ENCODE results near the gene FAM153A.
"Not testable (repeated sequence)": the region's sequence is repeated elsewhere in the genome, so short reads cannot be mapped to it uniquely, and the experiment has no call there.

Gene FAM153A

DNA sequence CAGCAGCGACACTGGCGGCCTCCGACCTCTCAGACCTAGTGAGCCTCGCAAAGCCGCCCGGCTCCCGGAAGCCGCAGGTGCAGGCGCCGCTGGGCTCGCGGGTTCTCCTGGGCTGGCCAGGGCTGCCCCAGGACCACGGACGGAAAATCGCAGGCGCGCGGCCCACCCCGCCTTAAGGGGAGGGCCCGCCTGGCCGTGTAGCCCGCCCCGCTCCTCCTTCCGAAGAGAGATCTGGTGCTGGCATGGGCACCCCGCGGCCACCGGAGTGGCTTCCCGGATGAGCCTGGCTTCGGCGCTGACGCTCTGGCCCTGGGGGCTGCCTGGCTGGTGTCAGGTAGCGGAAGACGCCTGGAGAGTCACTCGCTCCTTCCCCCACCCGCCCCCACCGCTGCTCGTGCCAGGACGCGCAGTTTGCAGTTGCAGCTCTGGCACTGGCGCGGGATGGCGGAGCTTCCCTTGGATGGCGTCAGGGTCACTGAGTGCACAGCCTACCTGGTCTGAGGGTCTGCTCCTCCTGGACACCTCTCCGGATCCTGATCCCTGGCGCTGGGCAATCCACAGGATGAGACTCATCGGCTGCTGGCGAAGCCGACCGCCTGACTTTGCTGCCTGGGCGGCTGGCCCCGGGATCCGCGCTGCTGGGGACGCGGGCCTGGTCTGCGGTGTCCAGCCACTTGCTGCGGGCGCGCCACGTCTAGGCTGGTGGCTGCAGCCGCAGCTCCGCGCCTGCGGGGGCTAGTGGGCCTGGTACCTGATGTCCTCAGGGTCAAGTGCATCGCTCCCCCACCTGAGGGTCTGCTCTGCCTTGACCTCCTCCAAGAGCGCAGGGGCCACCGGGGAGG, at the start of gene FAM153A:
FAM153A (minus strand) TSS at position 108 of the 842 bp plus-strand sequence.
- not testable (repeated sequence) for DNase-seq

DNA sequence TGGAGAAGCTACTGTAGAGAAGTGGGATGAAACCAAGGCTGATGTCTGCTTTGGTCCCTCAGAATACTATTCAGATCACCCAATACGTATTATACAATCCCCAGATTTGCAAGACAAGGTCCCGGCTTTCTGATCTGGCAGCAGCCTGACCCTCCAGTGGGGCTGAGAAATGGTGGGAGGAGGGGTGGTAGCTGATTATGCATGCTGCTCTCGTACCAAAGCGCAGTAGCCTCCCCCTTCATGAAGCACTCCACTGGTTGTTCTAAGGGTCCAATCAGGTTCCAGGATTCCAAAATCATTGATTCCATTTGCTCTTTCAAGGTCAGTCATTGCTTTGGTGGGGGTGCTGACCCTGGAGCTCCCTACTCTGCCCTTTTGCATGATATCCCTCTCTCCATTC, 49.6 kb upstream of the FAM153A start:
- DNase-seq: not testable (repeated sequence)

DNA sequence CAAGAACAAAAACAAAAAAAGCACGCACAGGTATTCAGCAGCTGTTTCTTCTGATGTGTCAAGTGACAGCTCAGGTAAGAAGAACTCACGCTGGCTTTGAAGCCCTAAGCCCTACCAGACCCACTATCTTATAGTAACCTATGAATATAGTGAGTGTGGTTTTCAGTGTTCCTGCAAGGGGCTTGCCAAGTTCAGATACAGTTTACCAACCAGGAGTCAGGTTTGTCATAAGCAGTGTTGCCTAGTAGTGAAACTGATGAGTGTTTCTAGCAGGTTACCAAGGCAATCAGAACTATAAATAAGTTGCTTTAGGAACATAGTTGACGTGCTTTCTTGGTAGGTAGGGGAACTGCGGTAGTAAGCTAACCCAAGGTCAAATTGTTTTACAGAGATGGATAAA, 43.4 kb upstream of the FAM153A start:
- DNase-seq: not testable (repeated sequence)

DNA sequence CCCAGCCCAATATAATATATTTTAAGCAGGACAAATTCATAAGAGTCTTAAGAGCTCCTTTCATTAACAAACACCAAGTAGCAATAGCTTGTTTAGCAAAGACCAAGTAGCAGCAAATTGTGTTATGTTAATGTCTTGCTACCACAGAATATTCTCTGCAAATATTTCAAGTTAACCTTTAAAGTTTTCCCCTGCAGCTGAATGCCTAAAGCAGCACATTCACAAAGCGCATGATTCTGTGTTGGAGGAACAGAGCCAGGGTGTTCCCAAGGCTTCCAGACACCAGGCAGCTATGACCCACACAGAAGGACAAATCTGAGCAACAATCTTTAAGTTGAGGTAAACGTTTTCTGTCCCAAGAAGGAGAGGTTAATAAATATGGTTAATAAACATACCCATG, 42.1 kb upstream of the FAM153A start:
- DNase-seq: not testable (repeated sequence)

DNA sequence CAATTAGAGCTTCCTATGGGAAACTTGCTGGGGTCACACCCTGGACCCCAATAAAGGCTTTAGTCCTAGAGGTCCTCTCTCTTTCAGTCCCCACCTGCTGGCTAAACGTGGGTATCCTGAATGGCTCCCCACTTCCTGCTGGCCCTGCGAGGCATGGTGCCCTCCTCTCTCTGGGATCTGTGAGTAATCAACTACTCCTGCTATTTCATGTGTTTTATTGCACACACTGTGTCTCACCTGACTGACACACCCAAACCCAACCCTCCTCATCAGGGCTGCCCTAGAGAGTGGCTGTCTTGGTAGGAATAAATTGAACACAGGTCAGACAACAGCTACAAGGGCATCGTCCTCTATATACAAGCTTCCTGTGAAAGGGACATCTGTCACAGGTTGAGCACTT, 39.8 kb upstream of the FAM153A start:
- DNase-seq: not testable (repeated sequence)

DNA sequence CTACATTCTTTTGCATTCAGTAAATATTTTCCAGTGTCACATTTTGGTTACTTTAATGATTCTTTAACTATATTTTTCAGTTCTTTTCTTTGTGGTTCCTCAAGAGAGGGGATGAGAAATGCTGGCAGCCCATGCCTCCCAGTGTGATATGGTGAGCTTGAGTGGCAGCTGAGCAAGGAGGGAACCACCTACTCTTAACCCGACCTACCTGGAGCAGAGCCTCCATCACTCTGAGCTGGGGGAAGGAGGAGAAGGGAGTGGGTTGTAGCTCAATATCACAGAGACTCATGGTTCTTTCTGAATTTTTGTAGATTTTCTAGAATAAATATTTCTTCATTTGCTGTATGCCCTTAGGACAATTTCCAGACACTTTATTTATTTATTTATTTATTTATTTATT, 37.0 kb upstream of the FAM153A start:
- DNase-seq: not testable (repeated sequence)

DNA sequence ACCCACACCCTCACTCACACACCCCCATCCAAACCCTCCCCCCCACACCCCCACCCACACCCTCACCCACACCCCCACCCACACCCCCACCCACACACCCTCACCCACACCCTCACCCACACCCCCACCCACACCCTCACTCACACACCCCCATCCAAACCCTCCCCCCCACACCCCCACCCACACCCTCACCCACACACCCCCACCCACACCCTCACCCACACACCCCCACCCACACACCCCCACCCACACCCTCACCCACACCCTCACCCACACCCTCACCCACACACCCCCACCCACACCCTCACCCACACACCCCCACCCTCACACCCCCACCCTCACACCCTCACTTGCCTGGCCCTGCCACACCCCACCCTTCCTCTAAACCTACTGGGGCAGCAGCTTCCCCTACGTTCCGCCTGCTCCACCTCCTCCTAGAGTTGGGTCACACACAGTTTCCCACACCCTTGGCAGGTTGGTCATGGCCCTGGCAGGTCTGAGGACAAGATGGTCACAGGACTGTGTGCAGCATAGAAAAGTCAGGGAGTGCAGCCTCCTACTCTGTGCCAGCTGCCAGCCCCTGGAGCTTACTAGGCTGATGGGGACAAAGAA, 30.2 kb upstream of the FAM153A start:
- DNase-seq: not testable (repeated sequence)

DNA sequence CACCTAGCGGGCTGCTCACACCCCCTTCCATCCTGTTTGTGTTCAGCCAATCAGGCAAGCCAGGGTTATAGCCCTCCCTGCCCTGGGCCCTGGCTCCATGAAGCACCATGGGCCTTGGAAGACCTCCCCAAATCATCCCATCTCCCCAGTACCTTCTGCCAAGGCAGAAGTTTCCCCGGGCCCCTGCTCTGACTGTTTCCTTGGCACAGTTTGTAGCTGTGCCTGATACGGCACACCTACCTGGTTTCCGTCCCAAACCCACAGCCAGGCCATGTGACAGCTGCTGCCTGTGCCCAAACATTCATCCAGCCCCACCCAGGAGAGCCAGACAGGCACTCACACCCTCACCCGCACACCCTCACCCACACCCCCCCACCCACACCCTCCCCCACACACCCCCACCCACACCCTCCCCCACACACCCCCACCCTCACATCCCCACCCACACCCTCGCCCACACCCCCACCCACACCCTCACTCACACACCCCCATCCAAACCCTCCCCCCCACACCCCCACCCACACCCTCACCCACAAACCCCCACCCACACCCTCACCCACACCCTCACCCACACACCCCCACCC, 29.6 kb upstream of the FAM153A start:
- DNase-seq: not testable (repeated sequence)

DNA sequence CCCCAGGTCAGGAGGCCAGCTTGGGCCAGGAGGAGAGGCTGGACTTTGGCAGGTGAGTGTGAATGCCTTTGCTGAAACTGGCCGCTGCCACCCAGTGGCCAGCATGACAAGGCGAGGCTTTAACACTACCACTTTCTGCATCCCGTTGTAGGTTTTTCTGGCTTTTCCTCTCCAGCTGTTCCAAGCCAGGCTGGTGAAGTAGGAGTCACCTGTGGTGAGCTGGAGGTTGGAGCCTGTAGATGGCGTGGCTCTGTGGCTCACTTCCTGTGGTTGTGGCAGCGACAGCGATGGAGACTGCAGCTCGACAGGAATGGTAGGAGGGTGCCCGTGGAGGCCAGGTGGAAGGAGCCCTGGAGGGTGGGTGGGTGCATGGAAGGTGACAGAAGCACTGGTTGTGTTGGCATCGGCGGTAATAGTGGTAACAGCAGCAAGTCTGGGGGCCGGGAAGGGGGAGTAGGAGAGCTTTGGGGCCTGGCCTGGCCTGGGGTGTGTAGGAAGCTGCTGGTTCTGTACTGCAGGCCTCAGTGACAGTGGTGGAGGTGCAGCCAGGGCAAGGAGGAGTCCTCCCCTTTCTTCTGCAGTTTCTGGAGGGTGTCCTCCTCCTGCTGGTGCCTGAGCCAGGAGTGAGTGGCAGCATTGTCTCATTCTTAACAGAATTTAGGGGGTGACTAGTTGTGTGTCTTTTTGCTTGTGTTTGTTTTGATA, 26.7 kb upstream of the FAM153A start:
- DNase-seq: not testable (repeated sequence)

DNA sequence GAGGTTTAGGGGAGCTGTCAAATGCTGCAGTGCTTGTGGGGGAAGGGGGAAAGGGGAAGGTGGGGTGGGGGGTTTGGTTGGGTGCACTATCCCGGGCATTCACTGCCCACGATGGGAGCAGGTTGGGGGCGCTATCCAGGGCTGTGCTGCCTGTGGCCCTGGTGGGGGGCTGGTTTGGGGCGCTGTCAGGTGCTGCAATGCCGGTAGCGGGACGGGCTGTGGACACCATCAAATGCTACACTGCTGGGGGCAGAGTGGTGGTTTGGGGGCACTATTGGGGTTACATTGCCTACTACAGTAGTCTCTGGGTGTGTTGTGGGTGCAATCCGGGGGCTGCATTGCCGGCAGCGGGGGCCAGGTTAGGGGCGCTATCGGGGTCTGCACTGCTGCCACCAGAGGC, 25.7 kb upstream of the FAM153A start:
- not testable (repeated sequence) for DNase-seq

DNA sequence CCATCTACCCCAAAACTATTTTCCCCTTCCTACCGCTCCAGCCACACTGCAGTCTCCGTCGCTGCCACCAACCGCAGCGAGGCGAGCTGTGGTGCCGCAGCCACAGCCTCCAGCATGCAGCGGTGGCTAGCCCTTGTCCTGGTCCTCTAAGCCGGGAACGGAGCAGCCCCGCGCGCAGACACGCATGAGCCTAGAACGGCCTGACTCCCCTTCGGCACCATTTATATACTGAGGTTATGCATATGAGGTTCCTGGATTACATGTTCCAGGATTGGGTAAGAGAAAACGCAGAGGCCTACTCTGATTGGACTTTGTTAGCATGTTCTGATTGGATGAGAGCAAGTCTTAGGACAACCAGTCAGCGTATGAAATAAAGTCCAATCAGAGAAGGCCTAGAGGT, 24.6 kb upstream of the FAM153A start:
- not testable (repeated sequence) for DNase-seq

DNA sequence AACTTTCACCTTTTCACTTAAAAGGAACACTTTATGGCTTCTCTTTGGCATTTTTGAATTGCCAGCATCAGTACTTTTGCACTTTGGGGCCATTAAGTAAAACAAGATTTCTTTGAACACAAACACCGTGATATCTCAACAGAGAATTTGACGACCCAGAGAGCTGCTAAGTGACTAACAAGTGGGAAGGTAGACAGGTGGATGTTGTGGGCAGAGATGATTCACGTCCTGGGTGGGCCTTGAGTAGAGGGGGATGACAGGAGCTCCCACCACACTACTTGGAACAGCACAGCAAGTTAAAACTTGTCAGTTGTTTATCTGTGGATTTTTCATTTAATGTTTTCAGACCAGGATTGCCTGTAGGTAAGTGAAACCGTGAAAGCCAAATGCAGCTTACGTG, 18.7 kb upstream of the FAM153A start:
- DNase-seq: not testable (repeated sequence)

DNA sequence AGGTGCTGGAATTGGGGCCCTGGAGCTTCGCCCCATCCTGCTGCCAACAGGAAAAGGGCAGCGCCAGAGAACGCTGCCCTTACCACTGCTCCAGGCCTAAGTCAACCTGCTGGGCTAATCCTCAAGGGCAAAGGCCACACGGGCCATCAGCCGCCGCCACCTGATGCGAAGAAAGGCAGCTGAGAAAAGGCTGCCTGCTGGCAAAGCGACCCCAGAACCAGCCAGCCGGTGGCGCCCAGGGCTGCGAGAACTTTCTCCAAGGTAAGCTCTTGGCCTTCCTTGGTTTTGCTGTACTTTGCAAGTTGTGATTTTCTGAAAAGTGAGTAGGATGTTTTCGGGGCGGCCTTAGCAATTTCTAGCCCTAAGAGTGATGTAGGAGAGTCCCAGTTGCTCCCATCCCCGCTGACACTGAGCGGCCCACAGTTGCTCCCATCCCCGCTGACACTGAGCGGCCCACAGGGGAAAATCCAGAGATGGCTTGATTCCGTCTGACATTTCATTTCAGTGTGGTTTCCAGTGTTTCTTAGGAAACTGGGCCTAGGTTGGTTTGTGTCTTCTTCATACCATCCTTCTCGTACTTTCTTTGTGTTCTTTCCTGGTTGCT, 15.6 kb upstream of the FAM153A start:
- not testable (repeated sequence) for DNase-seq

DNA sequence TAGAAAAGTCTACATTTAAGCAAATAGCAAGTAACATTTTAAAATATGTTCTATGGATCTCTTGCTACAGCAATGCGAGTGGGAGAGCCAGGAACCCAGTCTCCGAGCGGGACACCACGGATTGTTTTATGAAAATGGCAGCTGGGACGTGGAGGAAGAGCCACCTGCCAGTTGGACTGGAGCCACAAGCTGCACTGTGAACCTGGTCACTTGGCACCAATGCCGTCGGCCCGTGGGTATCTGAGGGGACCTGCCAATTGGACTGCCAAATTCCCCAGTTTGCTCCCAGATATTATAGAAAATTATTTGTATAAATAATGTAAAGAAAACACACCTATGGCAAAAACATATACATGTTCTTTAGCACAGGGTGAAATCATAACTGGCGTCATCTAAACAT, 10.6 kb upstream of the FAM153A start:
- DNase-seq: not testable (repeated sequence)

DNA sequence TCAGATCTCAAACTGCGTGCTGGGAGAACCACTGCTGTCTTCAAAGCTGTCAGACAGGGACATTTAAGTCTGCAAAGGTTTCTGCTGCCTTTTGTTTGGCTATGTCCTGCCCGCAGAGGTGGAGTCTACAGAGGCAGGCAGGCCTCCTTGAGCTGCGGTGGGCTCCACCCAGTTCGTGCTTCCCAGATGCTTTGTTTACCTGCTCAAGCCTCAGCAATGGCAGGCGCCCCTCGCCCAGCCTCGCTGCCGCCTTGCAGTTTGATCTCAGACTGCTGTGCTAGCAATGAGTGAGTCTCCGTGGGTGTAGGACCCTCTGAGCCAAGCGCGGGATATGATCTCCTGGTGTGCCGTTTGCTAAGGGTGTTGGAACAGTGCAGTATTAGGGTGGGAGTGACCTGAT, 8.9 kb upstream of the FAM153A start:
- not testable (repeated sequence) for DNase-seq

DNA sequence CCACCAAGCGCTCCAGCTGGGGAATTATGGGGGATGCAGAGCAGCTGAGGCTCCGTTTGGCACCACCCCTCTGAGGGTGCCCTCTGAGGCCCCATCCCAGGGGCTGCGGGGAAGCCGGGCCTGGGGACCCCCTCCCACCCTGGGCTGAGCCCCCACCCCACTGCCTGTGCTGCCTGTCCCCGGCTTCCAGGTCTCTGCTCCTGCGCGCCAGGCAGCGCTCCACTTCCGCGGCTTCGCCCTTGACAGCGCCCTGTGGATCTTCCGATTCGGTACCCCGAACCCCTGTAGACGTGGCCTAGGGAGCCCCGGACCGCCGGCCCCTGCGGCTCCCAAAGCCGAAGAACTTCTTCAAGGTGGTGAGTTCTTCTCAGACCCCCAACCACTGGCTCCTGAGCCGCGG, 530 bp downstream of the FAM153A start:
- DNase-seq: not testable (repeated sequence)

DNA sequence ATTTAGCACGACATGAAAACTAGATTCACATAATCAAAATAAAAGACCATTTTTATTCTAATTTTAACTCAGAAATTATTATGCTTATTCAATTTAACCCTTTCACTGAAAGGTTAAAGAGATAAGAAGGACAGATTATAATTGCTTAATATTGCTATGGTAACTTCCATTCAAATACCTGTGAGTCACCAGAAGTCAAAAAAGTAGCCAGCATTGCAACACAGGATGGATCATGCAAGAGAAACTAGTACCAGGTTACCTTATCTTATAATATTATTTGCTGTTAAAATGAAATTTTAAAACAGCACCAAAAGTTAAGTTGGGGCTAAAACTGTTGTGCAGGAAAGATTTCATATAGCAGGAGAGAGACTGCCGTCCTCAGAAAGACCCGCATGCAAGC, 11.5 kb downstream of the FAM153A start:
- DNase-seq: not testable (repeated sequence)

DNA sequence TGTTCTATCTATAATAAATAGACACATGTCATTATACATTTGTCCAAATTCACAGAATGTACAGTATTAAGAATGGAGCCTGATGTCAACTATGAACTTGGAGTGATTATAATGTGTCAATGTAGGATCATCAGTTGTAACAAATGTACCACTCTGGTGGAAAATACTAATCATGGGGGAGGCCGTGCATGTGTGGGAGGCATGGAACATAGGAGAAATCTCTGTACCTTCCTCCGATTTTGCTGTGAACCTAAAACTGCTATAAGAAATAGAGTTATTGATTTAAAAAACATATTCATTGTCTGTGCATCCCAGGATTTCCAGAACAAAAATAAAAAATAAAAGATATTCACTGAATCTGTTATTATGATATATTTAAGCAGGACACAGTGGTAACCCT, 12.1 kb downstream of the FAM153A start:
- DNase-seq: not testable (repeated sequence)

DNA sequence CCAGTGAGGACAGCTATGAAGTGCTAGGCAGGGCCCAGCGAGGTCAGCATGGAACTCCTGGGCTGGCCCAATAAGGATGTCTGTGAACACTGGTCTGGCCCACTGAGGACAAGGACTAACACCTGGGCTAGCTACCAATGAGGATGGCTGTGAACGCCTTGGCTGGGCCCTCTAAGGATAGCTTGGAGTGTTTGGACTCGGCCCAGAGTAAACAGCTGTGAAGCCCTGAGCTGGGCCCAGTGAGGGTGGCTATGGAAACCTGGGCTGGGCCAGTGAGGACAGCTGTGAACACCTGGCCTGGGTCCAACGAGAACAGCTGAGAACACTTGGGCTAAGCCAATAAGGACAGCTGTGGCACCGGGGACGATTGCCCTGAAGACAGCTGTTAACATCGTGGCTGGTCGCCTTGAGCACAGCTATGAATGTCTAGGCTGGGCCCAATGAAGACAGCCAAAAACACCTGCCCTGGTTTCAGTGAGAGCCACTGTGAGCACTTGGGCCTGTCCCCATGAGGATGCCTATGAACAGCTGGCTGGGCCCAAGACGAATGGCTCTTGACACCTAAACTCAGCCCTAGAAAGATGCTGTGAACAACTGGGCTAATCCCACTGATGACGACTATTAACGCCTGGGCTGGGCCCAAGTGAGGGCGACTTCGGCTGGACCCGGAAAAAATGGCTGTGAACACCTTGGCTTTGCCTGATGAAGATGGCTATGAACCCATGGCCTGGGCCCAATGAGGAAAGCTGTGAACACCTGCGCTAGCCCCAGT, 18.8 kb downstream of the FAM153A start:
- not testable (repeated sequence) for DNase-seq

DNA sequence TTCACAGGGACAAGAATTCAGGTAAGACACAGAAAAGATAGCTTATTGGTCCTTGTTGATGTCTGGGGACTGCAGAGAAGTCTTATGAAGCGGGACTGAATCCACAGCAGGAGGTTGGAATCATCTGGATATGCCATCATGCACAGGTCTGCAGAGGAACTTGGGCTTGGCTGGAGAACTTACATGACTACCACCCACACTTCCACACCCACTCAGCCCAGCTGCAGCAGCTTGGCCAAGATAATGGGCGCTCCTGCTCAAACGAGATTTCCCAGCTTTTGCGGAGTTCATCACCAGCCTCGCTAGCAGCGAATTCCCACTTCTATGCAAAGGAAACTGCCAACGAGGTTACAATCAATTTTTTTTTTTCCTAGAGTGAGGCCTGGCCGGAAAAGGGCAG, 21.7 kb downstream of the FAM153A start:
- DNase-seq: not testable (repeated sequence)

DNA sequence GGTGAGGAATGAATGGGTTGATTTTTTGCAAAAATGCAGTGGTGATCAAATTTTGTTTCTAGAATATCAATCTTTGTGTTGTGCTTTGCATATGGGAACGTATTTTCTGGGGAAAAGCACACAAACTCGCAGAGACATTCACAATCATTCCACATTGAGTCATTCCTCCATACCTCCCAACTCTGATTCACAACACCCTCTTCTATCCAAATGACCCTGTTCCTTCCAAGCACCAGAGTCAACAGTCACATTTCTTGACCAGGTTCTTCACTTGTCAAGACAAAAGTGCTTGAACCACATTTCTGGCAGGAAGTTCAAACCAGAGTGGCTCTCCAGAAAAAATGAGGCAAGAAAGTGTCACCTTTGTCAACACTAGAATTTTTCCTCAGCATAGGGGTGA, 35.3 kb downstream of the FAM153A start:
- not testable (repeated sequence) for DNase-seq

DNA sequence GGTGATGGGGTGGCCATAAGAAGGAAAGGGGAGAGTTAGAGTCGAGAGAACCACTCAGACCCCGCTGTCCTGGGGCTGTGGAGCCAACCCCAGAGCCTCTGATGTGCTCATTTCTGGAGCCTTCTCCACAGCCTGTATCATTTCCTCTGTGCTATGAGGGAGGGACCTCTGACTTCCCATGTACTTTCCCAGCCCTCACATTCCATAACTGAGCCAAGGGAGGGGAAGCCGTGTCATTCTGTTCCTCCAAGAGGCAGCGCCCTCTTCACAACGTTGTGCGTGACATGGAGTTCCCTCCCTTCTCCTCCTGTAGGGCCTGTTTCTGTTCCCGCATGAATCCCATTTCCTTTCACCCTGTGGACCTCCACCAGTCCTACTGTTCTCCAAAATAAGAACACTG, 57.8 kb downstream of the FAM153A start:
- DNase-seq: not testable (repeated sequence)

All from NCI-H1417 treated with DMSO at 0.1 percent for 48 hours (cell line).